22Rv1 (cell line): Measurements from ENCODE around the gene NFATC1.

Experiments
- H3K27ac ChIP-seq: fragments of 450-650 bp; 2 replicates; pipeline ENCODE4 v1.5.1; 2017
- ZFX ChIP-seq: fragments of 450-650 bp; IDR thresholded peaks from 2 replicates; pipeline ENCODE4 v1.6.1; 2017; ENCODE audit warnings: antibody characterized with exemption, borderline replicate concordance
- TF ChIP-seq, protein P1 (sequence below): fragments of 450-650 bp; IDR thresholded peaks from 2 replicates; pipeline ENCODE4 v1.5.1; 2017; ENCODE audit warnings: mild to moderate bottlenecking

NFATC1 gene

DNA sequence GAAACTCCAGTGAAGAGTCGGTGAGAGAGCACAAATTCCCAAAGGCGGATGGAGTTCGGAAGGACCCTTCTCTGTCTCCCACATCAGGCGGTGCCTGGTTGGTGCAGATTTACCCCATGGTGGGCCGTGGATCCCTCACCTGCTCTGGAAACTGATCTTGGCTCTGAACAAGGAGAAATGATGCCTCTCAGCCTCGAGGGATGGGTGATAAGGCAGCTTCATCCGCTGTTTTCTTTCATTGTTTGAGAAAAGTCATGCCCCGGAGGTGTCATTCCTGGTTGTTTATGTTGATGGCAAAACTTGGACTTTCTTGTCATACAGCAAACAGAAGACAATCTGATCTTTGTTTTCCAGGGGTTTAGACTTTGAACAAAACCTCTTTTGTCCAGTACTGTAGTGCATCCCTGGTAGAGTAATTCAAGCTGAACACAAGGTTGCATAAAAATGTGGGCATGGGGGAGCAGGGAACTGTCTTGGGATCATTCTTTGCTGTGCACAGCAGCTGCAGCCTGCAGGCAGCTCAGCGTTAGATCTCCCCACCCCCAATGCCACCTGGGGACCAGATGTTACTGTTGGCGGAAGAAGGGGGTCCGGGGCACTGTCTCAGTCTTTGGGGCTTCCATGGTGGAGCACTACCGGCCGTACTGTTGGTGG is 81.3 kb downstream of the NFATC1 start:
- TF ChIP-seq, protein P1, sequence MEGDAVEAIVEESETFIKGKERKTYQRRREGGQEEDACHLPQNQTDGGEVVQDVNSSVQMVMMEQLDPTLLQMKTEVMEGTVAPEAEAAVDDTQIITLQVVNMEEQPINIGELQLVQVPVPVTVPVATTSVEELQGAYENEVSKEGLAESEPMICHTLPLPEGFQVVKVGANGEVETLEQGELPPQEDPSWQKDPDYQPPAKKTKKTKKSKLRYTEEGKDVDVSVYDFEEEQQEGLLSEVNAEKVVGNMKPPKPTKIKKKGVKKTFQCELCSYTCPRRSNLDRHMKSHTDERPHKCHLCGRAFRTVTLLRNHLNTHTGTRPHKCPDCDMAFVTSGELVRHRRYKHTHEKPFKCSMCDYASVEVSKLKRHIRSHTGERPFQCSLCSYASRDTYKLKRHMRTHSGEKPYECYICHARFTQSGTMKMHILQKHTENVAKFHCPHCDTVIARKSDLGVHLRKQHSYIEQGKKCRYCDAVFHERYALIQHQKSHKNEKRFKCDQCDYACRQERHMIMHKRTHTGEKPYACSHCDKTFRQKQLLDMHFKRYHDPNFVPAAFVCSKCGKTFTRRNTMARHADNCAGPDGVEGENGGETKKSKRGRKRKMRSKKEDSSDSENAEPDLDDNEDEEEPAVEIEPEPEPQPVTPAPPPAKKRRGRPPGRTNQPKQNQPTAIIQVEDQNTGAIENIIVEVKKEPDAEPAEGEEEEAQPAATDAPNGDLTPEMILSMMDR = no peak
- no peak for TF ChIP-seq ZFX
- no peak overlapping the region for H3K27ac ChIP-seq

DNA sequence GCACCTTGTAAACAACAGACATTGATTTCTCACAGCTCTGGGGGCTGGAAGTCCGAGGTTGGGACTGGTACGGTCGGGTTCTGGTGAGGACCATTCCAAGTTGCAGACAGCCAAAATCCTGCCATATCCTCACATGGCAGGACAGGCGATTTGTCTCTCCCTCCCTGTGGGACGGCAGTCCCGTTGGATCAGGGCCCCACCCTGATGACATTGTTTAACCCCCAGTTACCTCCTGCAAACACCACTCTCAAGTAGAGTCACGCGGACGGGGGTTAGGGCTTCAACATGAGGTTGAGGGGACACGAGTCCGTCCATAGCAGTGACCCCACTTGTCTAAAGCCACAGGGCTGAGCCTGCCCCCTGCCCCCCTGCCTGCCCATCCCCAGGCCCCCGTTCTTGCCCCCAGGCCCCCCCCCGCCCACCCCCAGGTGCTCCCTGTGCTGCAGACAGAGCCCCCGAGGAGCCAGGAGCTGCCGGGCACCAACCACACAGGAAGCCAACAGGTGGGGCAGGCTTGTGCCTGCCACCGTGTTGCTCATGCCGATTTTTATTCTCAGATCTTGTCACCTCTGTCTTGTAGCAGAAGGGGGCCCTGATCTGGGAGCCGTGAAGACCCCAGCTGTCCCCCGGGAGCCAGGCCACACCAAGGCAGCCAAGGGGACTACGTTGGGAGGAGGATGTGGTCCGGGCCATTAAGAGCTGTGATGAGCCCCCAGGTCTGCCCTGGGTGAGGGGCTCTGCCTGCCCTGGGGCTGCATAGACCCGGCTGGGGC is 82.2 kb downstream of the NFATC1 start:
- no peak overlapping the region for H3K27ac ChIP-seq
- TF ChIP-seq, protein P1 = no peak
- TF ChIP-seq ZFX = no peak

DNA sequence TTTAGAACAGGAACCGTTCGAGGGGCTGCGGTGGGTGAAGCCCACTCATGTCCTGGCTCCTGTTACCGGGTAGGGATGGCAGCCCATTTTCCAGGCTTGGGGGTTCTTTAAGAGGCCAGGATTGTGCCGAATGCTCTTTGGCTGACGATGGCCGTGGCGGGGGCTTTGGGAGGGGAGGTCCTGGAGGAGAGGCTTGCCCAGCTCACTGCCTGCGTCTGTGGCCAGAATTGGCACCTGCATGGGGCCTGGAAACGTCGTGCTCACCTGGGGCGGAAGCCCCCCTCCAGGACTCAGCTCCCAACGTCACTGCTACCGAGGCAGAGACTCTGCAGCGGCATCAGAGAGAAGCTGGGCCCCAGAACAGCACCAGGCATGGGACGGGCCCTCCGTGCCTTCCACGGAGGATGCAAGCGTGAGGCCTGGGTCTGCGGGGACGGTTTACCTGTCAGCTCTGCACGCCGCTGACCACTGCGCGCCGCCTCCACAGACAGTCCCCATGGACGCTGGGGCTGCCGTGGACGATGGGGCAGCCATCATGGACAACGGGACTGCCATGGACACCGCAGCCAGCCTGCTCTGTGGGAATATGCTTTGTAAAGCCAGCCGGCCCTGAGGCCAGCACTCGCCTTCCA is 82.9 kb downstream of the NFATC1 start:
- no peak for TF ChIP-seq ZFX
- TF ChIP-seq, protein P1 = no peak
- H3K27ac ChIP-seq = no peak overlapping the region

DNA sequence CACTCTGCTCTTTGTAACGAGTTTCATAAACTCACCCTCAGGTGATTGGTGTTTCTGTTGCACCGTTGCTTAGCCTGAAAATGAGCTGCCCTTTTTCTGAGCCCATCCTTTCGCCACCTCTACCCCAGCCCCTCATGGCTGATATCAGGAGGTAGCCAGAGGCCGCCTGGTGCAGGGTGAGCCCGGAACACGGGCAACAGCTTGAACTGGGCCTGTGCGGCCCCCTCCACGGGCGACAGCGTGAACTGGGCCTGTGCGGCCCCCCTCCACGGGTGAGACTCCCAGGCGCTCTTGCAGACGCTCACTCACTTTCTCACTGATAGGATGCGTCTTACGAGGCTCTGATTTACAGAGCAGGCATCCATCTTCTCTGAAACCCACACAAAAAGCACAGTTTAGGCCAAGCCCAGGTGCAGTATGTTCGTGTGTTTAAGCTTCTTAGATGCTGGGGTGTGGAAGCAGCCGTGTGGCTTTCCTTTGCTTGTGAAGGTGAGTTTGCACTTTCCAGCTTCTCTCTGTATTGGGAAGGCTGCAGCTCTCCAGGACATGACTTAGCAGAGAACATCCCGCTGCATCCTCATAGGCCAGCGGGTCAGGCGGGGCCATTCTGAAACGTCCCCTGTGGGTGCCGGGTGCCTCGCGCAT is 83.5 kb downstream of the NFATC1 start:
- H3K27ac ChIP-seq = no peak overlapping the region
- TF ChIP-seq, protein P1 = no peak

DNA sequence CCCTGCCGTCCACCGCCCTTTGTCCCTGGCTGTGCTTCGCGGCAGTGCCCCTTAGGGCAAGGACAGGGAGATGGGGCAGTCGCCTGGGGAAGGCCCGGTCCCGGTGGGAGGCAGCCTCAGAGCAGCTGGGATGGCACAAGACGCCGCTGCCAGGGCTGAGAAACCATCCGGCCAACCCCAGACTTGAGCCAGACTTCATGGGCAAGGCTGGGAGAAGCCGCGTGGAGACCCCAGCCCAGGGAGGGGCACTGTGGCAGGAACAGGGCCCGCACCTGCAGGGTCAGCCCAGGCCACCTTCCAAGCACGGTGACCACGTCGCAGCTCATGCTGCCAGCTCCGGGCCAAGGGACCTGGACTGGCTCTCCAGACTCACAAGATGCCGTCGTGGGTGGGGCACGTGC is 84.0 kb downstream of the NFATC1 start:
- H3K27ac ChIP-seq = no peak overlapping the region

DNA sequence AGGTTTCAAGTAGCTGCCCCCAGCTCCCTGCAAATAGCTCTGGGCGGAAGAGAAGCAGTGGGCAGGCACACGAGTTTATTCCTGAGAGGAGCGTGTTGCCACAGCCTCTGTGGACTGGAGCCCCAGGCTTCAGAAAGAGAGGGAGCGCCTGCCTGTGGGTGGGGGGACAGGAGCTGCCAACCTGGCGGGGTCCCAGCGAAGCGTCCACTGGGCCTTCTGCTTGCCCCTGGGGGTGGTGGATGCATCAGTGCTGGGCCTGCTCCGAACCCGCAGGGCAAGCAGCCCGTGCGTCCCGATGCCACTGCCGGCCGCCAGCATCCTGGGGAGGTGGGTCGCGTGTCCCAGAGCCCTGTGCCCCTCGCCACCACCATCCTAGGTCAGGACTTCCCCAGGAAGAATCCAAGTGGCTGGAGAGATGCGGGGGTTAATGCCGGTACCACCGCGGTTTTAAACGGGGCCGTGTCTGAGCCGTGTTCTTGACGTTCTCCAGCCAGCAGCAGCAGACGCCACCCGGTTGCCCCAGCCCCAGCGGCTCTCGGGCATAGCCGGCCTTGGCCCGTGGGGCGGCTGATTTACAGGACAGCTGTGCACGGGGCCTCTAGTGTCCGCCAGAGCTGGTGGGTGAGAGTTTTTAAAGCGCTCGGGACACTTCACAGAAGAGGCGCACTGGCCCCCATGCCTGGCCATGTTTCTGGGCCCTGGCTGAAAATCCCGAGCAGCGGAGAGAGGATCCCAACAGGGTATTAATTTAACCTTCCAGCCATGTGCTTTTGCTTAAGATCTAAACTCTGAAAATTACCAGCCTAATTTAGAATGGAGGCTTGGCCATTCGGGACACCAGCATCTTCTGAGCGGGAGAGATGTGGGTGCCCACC is 84.7 kb downstream of the NFATC1 start:
- H3K27ac ChIP-seq = no peak overlapping the region
- TF ChIP-seq, protein P1 = no peak
- no peak for TF ChIP-seq ZFX

More for the DNA sequence above, 84.0 kb downstream of the NFATC1 start:
- no peak for TF ChIP-seq ZFX
- TF ChIP-seq, protein P1 = no peak
